Measurements from ENCODE around the gene KCNJ15. TPM values are rescaled to one million over a fixed set of nuclear protein-coding genes. Genes with fewer than 3 reads are reported as not detected.

KCNJ15 gene
- polyA plus RNA-seq, 2 of the 4 experiments (the other 2 are of a cell fraction), result 0.19 to 0.30 TPM

GRCh38 chr21:38325216-38325615, 68.4 kb downstream of the KCNJ15 start:
- no peak overlapping the region for H3K4me3 ChIP-seq
- FAIRE-seq (no peak), DNase-seq (ENCODE audit: low read depth in 1 of 2, low spot score in 1 of 2) (no peak), ATAC-seq (no peak)
- CTCF ChIA-PET, result interaction anchor here (1.2 to 1.4 kb wide), 2 partner anchors 21 to 27 kb away, joined by 3 to 4 read pairs; no protein-coding TSS in a partner anchor
- WGBS (ENCODE audit: missing lambda C conversion rate), result 30% methylated on average over 2 of the region's 2 CpGs
- no peaks in the 10 kb centered on the region for H3K9me3 ChIP-seq
- H3K4me1 ChIP-seq, result peaks cover 22% of the 10 kb centered on the region; the same call in 2 of the 3 replicates
- H3K4me2 ChIP-seq, result no peak overlapping the region
- peak overlapping the region; percentile 61 to 73; a peak in 4 of 6 replicates for H3K27ac ChIP-seq
- POLR2A ChIA-PET, result no interaction called here
- no peak for TF ChIP-seq HOXB13 (CRISPR knock-in tag; IDR thresholded peaks at IDR 0.05; ENCODE audit: low read depth)
- no peak for TF ChIP-seq SREBF2 (IDR thresholded peaks at IDR 0.05)
- TF ChIP-seq NPAS2 (CRISPR knock-in tag; IDR thresholded peaks at IDR 0.05; ENCODE audit: borderline replicate concordance), result no peak
- TF ChIP-seq RNF2 (IDR thresholded peaks at IDR 0.05; ENCODE audit: borderline replicate concordance, low read depth), result no peak
- no peak for TF ChIP-seq HOXA7 (CRISPR knock-in tag; IDR thresholded peaks at IDR 0.05)
- TF ChIP-seq EP300 (IDR thresholded peaks at IDR 0.05), result no peak
- no peak for TF ChIP-seq JUNB (IDR thresholded peaks at IDR 0.05)
- TF ChIP-seq CBX8 (IDR thresholded peaks at IDR 0.05), result no peak
- no peak for TF ChIP-seq RCOR1 (IDR thresholded peaks at IDR 0.05; ENCODE audit: low read depth, low read length)
- TF ChIP-seq CBX2 (IDR thresholded peaks at IDR 0.05; ENCODE audit: borderline replicate concordance, low read depth), result no peak
- TF ChIP-seq BHLHE40 (IDR thresholded peaks at IDR 0.05; ENCODE audit: low read depth, low read length), result no peak
- TF ChIP-seq SMC3 (IDR thresholded peaks at IDR 0.05), result no peak
- no peak for TF ChIP-seq ELK1 (IDR thresholded peaks at IDR 0.05; ENCODE audit: low read depth, low read length)
- no peak for TF ChIP-seq RAD21 (conservative IDR thresholded peaks at IDR 0.05 in 1 of 2, IDR thresholded peaks at IDR 0.05 in 1 of 2)
- no peak for TF ChIP-seq POLR2A (IDR thresholded peaks at IDR 0.05; ENCODE audit: low read length)
- no peak for TF ChIP-seq MYC (IDR thresholded peaks at IDR 0.05; ENCODE audit: borderline replicate concordance, low read length)
- no peak for TF ChIP-seq NR3C1 (IDR thresholded peaks at IDR 0.05)

- Histone ChIP-seq H3K4me2 (no peak overlapping the region), H3K9me3 (no peaks in the 10 kb centered on the region), H3K27ac (peak overlapping the region in 1 of 2 experiments; percentile 64; a peak in 3 of 6 replicates), H3K4me1 (peaks cover 22% of the 10 kb centered on the region; the same call in 2 of the 3 replicates), H3K4me3 (no peak overlapping the region)
- FAIRE-seq, result no peak
- TF ChIP-seq FOSB (CRISPR knock-in tag; IDR thresholded peaks at IDR 0.05) (no peak), ZNF302 (CRISPR knock-in tag; IDR thresholded peaks at IDR 0.05) (no peak), HOXA7 (CRISPR knock-in tag; IDR thresholded peaks at IDR 0.05) (no peak)
- no peak for ATAC-seq
- 72% methylated on average over 8 of the region's 8 CpGs for WGBS (ENCODE audit: missing lambda C conversion rate)
- ChIA-PET POLR2A (no interaction called here), CTCF (interaction anchor here (1.1 to 1.4 kb wide), 2 partner anchors 21 to 29 kb away, joined by 3 to 4 read pairs; no protein-coding TSS in a partner anchor)
- DNase-seq (ENCODE audit: low read depth in 1 of 2, low spot score in 1 of 2), result no peak
Measured at GRCh38 chr21:38325731-38326420, 69.1 kb downstream of the KCNJ15 start.

- ATAC-seq (no peak), FAIRE-seq (no peak), DNase-seq (ENCODE audit: low read depth in 1 of 2, low spot score in 1 of 2) (no peak)
- ChIA-PET CTCF (interaction anchor here (1.1 to 1.4 kb wide), 2 partner anchors 20 to 29 kb away, joined by 3 to 4 read pairs; no protein-coding TSS in a partner anchor), POLR2A (no interaction called here)
- Histone ChIP-seq H3K4me3 (no peak overlapping the region), H3K4me1 (peaks cover 22% of the 10 kb centered on the region; the same call in 2 of the 3 replicates), H3K4me2 (no peak overlapping the region), H3K27ac (peak overlapping the region in 1 of 2 experiments; percentile 64; a peak in 2 of 6 replicates), H3K9me3 (no peaks in the 10 kb centered on the region)
- no peak for TF ChIP-seq BCL3 (IDR thresholded peaks at IDR 0.05)
- no peak for TF ChIP-seq RAD21 (conservative IDR thresholded peaks at IDR 0.05 in 1 of 2, IDR thresholded peaks at IDR 0.05 in 1 of 2)
- WGBS (ENCODE audit: missing lambda C conversion rate), result 80% methylated on average over 4 of the region's 4 CpGs
Measured at GRCh38 chr21:38326429-38326828, 69.6 kb downstream of the KCNJ15 start.
